ENCODE results near the gene AMOTL2.

Gene AMOTL2

DNA sequence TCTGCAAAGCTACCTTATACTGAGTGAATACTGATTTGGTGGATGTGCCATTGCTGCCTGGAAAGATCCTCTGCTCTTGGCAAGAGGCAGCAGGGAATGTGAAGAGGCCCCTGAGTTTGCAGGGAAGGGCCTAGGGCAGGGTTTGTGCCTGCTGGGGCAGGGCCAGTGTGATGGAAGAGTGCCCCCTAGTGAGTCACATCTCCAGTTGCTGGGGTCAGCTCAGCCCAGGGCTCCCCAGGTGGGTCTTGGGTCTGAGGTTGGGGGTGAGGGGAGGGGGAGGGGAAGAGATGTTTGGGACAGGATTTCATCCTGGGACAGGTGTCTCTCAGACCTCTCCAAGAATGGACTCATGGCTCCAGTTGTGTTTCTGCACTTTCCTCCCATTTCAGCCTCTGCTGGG, 4.1 kb upstream of the AMOTL2 start:
- DNase-seq, result peak; percentile 41

DNA sequence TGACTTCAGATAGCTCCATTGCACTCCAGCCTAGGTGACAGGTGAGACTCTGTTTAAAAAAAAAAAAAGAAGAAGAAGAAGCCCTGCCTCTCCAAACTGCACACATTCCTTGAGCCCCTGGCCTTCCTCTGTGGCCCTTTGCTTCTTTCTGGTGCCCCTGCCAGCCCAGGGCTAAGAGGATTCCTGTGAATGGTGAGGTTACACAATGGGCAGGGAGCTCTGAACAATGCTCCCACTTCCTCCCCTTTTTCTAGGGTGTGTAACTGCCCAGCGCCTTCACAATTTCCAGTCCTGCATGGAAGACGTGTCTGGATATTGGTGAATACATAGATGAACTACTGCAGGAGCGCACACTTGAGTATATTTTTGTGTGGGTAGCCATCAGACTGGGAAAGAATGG, 3.6 kb upstream of the AMOTL2 start:
- no peak for DNase-seq

DNA sequence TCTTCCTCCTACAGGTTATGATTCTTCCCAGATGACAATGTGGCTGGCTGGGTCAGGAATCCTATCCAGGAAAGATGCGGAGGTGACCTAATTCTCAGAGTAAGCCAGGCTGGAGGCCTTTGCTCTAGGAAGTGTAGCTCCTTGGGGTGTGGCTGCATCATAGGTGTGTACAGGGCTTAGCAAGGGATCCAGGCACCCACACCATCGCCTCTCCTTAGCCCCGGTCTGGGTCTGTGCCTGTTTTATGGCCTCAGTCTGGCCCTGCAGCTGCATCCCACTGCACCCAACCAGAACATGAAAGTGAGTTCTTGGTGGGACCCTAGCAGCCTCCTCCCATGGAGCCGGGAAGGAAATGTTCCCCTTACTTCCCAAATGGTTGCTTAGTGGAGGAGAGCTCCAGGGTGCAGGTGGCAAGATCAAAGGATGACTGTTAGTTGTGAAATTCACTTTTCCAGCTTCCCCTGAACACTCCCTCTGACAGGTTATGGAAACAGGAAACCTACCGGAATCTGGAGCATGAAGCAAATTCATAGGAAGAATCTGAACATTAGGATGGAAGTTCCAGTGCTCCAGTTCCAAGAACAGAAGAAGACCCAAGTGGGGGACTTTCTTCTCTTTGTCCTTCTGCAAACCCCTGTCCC, 2.7 kb upstream of the AMOTL2 start:
- DNase-seq, result no peak

DNA sequence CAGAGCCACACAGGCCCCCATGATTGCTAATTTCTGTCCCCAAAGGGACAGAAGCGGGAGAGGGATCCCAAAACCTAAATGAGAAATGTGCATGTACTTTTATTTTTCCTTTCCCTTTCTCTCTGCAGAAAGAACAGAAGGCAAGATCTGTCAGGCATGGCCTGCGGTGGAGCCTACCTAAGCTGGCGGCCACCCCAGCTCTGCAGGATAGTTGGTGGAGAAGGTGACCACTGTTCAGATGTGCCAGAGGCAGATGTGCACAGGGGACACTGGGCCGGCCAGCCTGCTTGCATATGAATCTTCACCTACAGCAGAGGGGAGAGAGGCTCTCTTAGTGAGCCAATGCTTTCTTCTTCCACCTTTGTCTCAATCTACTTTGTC, 2.1 kb upstream of the AMOTL2 start:
- DNase-seq, result no peak

DNA sequence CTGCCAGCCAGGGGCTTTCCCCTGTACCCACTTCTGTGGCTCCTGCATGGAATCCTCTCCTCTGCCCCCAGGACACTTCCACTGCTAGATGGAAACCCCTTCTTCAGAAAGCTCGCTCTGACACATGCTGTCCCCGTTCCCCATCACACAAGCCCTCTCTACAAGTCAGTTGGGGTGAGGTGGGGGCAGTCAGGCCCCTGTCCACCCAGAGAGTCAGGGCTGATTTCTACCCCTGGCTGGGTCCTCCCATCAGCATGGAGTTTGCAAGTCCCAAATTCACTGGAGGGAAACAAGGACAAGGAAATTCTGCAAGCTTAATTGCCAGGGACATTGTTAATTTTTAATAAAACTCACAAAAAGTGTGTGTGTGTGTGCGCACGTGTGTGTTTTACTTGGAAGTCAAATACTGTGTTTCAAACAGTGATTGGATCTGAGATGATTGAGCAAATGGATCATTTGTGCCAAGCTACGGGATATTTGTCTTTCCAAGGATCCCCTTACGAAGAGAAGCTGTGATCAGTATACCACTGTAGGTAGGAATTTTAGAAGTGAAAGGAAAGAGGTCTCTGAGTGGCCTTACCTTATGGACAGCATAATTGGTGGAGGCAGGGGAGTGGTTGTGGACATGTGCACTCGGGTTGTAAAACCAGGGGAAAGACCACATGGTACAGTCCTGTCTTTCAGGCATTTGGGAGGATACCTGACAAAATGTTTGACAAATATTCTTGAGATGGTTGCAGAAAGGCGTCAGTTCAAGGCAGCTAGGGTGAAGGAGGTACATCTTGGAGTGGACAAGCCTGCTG, 1.5 kb upstream of the AMOTL2 start:
- DNase-seq, result no peak

DNA sequence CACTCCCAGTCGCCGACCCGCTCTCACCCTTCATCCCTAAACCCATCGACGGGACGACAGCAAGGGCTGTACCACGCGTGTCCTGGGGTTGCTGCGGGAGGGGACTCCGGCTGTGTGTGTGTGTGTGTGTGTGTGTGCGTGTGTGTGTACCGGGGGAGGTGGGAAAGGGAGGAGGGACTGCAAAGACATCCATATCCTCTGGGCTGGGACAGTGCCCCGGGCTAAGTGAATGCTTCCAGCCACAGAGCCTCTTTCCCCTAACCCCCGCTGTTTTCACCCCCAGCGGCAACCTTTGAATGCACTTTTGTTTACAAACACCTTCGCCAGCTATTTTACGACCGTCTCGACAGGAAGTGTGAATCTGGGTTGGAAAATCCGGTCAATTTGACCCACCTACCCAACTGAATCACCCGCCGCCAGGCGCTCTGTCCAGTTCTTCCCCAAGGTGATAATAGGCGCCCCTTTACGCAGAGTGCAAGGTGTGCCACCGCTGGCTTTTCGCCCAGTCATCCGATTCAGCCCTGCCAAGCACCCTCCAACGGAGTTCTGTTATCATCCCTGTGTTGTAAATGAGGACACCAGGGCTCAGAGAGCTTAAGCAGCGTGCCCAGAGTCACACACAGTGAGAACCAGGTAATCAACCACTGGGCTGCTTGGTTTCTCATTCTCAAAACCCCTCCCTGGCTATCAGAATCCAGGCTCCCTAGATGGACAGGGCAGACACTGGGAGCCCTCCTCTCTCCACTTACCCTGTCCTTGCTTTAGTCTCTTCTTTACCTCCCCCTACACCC, 739 bp upstream of the AMOTL2 start:
- no peak for DNase-seq

DNA sequence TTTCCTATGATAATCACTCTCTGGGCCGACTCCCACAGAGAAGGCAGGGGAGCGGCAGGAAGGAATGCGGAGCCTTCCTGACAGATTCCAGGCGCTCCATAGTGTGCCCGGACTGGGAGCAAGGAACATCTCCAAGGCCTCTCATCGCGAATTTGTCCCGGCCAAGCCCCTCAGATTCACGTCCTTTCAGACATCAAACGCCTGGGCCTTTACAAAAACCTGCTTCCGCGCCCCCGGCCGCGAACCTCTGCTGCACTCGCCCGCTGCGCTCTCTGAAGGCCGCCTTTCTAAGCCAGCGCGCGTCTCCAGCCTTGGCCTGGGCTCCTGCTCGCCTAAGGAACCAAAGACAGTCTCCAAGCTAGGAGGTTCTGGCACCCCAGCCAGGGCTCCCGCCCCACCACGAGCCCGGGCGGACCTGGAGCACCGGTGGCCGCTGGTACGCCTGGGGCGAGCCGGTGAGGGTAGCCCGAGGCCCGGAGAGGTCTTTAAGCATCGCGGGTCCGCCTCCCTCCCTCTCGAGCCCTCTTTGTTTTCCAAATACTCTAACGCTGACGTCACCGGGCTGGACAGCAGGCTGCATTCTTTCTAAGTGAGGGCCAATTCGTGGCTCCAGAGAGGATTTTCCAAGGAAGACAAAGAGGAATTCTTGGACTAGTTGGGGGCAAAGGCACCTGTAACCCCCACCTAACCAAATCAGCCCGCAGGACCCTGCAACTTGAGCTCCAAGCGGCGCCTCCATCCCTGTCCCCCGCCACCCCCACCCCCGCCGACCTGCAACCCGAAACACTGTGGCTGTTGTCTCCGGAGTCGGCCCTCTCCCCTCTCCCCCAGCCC, 759 bp downstream of the AMOTL2 start:
- DNase-seq, result no peak

DNA sequence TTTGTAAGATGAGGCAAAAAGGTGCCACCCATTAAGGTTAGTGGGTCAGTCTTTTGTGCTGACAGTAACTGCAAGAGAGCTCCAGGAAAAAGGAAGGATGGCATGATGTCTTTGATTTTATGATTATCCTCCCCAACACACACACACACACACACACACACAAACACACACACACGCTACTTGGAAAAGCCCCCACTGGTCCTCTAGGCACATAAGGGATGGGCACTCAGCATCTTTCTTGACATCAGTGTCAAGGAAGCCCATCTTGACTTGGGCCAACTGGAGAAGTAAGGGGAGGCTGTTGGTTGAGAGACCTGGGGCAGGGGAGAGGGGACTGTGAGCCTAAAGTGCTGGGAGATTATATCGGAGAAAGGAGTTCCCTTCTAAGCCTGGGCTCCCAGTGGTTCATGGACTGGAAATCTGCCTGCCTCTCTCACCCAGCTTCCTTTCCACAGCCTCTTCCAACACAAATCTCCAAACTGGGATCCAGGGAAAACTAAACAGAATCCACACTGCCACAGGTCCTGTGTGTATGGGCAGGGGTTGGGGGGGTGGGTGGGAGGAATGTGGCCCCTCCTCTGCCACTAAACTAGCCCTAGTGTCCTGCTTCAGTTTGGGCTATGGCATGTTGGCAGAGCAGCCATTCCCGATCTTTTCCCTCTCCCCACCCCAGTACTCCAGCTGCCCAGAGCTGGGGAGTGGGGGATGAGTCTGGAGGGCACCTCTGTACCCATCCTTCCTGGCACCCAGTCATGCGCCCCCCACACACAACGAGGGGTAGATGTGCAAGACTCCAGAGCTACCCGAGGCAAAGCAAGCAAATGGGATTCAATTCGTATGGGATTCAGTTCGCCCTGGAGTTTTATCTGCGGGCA, 1.6 kb downstream of the AMOTL2 start:
- no peak for DNase-seq

DNA sequence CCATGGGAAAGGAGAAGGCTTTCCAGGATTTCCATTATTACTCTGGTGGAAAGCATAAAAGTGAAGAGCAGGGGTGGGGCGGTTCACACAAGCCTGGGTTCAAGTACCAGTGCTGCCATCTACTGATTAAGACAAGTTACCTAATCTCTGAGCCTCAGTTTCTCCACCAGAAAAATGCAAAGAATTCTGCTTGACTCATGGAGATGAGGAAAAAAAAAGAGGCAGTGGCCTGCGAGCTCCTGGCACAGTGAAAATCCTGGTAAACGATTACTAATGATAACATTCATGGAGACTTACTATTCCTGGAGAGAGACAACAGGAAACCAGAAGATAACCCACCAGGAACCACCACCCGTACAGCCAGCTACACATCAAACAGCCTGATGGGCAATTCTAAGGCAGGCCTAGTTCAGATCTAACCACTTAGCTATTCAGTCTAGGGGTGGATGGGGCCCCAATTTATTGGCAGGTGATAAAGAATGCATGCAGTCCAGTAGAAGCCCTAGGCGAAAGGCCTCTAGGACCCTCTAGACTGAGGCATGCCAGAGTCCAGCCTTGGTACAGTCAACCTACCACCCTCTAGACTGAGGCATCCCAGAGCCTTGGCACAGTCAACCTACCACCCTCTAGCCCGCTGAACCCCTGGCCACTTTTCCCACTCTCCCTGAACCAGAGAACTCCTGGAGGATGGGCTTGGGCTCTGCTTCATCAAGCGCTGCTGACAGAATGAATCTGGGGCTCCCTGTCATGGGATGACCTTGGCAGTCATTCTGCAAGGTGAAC, 2.5 kb downstream of the AMOTL2 start:
- DNase-seq, result no peak

DNA sequence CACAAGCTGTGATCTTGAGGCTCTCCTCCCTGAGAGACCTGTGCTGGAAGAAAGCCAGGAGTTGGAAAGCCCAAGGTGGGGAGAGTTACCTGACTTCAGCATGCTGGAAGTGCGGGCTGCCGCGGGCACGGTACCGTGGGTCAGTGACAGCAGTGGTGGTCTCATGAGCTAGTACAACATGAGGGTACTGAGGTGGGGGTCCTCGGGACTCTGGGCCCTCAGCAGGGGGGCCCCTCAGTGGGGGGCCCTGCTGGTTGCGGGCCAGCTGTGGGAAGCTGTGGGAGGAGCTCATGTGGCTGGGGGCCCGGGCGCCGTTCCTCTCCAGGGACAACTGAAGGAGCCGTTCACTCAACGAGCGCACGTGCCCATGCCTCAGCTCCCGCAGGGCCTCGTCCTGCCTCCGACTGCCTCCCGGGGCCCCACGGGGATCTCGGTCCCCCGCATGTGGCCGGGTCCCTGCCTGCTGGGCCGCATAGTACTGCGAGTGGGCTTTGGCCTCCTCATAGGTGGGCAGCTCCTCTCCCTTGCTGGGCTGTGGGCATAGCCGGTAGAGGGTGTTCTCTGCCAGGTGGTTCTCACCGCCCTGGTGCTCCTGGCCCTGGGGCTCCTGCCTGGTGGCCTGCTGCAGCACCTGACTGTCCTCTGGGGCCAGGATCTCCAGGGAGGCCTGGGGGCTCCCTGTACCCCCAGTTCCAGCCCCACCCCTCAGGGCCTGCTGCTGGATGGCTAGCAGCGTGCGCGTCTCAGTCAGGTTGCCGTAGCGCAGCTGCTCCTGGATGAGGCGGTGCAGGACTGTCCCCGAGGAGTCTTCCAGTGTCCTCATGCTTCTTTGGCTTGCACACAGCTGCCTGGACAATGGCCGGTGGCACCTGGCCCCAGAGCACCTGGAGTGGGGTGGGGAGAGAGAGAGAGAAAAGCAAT, 3.4 kb downstream of the AMOTL2 start:
- no peak for DNase-seq

DNA sequence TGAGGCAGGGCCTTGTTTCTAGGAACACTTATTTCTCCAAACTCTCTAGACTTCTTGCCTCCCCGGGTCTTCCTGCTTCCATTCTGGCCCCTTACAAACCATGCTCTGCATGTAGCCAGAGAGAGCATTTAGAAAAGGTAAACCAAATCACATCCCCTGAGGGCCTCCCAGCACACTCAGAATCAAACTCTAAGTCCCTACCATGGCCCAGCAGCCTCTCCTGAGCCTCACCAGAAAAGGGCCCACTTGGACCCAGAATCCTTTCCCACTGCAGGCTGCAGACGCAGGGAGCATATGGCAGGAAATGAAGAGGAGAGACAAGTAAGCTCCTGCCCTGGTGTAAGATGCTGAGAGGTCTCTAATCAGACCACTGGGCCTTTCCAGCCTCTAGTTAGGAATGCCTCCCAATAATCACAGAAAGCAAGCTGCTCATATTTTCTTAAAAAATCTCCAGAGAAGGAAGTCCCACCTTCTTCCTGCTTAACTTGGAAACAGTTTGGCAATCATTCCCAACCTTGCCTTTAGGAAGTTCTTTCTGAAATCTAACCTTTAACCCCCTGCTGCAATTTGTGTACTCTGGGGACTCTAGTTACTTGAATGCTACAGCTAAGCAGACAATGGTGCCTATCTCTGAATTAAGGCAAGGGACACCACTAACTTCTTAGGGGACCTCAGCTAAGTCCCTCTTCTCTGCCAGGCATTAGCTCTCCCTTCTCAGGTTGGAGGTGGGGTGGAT, 4.2 kb downstream of the AMOTL2 start:
- no peak for DNase-seq

DNA sequence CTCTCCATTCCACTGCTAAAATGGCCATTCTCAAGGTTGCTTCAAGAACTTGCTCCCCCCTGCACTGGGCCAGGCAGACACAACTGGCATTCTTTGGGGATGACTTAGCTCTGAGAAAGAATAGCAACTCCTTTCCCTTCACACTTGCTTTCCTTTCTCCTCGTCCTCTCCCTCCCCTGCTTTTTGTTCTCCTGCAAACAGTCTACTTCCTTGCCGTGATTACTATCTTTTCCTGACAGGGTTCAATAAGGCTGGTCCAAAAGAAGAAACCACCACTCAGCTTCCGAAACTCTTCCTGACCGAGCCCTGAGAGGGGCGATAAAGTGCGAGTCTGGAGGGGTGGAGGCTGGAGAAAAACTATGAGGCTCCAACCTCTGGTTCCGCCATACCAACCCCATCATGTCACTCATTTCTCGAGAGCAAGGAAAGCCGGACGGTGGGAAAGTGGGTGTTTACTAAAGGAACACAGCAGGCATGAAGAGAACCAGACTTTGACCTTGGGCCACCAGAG, 5.0 kb downstream of the AMOTL2 start:
- DNase-seq, result no peak

DNA sequence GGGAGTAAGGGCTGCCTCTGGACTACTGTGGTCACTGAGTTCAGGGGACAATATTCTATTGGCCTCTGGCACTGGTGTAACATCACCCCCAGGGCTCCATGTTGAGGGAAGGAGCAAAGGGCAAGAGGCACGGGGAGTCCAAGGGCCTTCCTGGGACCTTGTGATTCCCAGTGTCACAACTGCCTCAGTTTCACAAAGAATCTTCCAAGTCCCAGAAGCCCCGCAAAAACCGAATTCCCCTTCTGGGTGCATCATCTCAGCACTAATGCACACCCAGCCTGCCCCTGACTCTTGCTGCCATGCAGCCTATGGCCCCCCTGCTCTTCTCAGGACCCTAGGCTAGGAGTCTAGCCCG, 5.5 kb downstream of the AMOTL2 start:
- DNase-seq, result no peak

DNA sequence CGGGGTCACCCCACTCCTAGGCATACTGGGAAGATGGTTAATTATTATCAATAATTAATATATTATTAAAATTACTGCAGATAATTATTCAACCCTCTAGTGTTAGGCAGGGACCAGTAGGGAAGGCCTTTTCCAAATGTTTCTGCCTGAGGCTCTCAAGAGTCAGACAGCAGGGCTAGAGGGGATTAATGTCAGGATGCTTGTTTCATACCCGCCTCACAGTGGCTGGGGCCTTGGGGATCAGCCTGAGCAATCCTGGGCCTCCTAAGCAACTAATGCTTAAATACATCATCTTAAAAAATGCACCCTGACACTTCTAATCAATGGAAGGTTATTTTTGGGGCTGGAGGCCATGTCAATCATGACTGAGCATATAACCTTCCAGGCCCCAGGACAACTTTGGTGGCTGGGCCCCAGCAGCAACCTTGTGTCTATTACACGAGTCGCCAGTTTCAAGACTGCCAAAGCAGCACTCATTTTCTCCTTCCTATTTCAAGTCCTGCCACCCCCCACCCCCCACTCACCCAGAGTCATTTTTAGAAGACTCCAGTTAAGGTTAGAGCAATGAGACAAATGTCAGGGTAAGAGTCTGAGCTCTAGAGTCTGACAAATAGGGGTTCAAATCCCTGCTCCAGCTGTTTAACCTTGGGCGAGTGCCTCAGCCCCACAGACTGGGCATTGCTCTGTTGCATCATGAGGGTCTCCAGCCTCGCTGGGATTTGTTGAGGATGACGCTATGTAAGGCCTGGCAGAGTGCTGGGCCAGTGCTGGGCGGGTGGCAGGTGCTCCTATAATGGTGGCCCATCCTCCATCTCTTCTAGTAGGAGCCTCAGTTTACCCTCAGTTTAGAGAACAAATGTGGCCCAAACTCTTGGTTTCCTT, 6.1 kb downstream of the AMOTL2 start:
- no peak for DNase-seq

DNA sequence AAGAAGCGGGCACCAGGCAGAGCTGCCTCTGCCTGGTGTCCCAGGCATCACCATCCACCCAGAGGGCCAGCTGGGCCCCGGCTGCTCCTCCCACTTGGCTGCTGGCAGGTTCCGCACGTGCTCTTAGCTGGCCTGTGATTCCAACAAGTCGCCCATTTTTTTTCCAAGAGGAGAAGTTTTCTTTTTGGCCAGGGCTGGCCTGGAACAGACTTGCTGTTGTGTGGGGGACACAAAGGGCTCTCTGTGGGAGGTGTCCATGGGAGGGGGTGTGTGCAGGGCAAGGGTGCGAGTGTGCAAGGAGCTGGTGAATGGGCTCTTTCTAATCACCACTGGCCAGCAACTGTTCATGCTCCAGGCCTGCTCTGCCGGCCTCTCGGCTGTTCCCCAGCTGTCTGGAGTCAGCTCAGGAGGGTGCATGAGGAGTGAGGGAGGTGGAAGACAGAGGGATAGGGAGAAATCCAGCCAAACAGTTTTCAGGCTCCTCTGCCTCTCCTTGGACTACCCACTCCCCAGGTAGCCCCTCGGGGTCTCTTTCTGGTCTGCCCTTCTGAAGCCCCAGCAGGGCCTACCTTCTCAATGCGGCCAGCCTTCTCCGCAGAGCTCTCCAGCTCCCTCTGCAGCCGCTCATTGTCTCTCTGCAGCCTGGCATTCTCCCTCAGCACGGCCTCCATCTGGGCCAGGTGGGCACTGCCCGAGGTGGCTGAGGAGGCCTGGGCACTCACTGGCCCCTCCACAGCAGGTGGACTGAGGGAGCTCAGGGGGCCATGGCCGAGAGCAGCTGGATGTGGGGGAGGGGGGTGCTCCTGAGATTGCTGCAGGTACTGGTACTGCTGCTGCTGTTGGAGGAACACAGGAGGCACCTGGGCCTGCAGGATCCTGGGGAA, 7.1 kb downstream of the AMOTL2 start:
- DNase-seq, result no peak

DNA sequence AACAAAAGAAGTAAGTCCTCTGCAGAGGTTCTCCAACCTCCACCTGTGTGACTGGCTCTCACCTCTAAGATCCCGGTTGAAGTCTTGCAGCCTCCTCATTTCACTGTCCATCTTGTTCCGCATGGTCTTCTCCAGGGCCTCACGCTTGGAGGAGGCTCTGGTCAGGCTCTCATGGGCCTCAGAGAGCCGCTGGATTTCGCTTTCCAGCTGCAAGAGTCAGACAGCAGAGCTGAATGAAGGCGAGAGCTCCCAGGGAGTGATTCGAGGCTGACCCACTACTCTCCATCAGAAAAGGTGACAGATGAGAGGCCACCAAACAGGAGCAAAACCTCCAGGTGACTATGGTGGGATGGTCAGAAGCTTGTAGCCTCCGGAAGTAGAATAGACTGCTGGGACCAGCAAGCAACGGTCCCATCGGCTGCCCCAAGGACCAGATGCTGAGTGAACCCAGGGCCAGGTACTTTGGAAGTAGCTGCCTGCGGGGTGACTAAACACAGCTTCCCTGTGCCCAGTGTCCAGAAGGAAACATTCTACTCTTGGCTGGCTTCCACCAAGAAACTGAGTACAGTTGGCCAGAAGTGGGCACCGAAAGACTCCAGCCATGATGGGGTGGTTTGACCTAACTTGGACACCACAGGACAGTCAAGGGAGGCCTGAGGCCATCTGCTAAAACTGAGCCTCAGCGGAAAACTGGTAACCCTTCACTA, 7.9 kb downstream of the AMOTL2 start:
- DNase-seq, result no peak

DNA sequence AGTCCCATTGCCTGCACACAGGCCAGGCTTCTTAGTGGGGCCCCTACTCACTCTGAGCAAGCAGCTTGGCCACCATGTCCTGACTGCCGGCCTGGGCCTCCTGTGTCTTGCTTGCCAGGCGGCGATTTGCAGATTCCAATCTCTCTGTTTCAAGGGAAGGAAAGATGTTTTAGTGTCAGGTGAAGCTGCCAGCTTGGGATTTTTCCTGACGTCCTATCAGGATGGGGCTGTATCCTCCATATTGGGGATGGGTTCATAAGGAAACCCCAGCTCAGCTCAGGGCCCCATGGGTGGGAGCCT, 8.5 kb downstream of the AMOTL2 start:
- DNase-seq, result no peak
